ENCODE data around the gene PRR23E.

The PRR23E gene

DNA sequence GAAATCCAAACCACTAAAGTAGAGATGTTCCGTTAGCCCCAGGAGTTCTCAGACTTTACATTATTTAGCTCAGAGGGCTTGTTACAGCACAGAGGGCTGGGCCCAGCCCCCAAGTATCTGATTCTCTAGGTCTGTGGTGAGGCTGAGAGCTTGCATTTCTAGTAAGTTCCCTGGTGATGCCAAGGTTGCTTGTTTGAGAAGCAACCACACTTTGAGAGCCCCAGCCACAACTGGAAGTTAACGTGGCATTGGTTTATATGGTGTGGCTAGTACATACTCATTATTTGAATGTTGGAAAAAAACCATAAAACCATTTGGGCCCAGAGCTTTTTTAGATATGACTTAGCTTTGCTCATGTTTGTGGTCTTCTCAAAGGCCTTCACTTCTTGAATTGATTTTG lies 35.9 kb downstream of the PRR23E start:
- no peak for DNase-seq (ENCODE audit: low read depth)

- no peak for DNase-seq (ENCODE audit: low read depth)
Observed at GRCh38 chr3:127233371-127233770, 40.4 kb downstream of the PRR23E start.

DNA sequence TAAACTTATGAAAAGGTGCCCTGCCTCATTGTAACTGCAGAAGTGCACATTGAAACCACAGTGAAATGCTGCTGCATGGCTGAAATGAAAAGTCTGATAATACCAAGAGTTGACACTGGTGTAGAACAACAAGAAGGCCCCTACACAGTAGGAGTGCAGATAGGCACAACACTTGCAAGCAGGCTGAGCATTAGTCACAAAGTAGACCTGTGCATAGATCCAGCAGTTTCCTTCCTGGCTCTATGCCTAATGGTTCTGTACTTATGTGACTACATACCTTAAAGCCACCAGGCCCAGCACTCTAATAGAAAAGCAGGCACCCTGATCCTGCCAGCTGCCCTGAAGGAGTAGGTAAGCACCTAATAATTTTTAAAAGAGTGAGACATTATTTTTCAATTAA lies 41.8 kb downstream of the PRR23E start:
- DNase-seq (ENCODE audit: low read depth): no peak

DNA sequence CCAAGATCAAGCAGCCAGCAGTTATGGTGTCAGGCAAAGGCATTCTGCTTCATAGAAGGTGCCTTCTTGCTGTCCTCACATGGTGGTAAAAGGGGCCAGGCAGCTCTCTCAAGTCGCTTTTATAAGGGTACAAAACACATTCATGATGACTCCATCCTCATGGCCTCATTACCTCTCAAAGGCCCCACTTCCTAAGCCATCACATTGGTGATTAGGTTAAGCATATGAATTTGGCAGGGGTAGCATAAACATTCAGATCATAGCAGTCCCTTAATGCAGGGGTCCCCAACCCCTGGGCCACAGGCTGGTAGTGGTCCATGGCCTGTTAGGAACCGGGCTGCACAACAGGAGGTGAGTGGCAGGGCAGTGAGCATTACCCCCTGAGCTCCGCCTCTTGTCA lies 42.8 kb downstream of the PRR23E start:
- DNase-seq (ENCODE audit: low read depth): no peak

- DNase-seq (ENCODE audit: low read depth): no peak
Observed at GRCh38 chr3:127237835-127238234, 44.9 kb downstream of the PRR23E start.

DNA sequence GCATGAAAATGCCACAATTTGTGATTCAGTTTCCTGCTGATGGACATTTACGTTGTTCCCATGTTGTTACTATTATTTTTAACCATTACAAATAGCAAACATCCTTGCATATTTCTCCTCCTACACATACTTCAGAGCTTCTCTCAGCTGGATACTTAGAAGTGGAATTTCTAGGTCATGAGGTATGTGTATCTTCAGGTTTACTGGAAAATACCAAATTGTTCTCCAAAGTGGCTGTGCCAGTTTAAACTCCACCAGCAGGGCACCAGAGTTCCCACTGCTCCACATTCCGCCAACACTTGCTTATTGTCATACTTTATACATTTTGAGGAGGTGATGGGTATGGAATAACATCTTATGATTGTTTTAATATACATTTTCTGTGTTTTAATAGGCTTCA lies 45.7 kb downstream of the PRR23E start:
- no peak for DNase-seq (ENCODE audit: low read depth)

GRCh38 chr3:127247292-127247691 lies 54.4 kb downstream of the PRR23E start:
- no peak for DNase-seq (ENCODE audit: low read depth)
